H1 (cell line): ENCODE measurements around the gene SOCS3. TPM values are rescaled to one million over a fixed set of nuclear protein-coding genes. Genes with fewer than 3 reads are reported as not detected.

ENCODE experiments used
- CTCF ChIA-PET: fragments of 300-600 bp; sonication (Branson Sonifier 250); formaldehyde crosslinking; loops from one replicate; lab custom pipeline; 2021; ENCODE audit not compliant: partially characterized antibody; lab: Charles Lee
- POLR2A ChIA-PET: fragments of 300-600 bp; sonication (Branson Sonifier 250); formaldehyde crosslinking; loops from one replicate; lab custom pipeline; 2021; ENCODE audit warnings: inconsistent platforms; ENCODE audit not compliant: partially characterized antibody; lab: Charles Lee
- DNase-seq, 2 experiments: peaks; one replicate each; pipeline versions ENCODE4 v3.0.0 to v3.0.0-alpha.2; 2010 to 2022; ENCODE audit warnings: low spot score in 2 of 2, low read depth in 1 of 2, mixed read lengths in 1 of 2
- FAIRE-seq: peaks from 2 replicates; lab custom pipeline; 2011; peaks lifted over from hg19 to GRCh38; lab: Jason Lieb, UNC
- H2AFZ ChIP-seq: 2 replicates; pipeline ENCODE4 v1.8.1; 2012; ENCODE audit warnings: low read length, inconsistent platforms
- H2AK5ac ChIP-seq: 2 replicates; pipeline ENCODE4 v1.6.1; 2013; ENCODE audit warnings: low read depth, low read length
- H2BK120ac ChIP-seq: replicated peaks from 2 replicates; pipeline ENCODE3; 2013; ENCODE audit warnings: low read depth, low read length, inconsistent platforms
- H2BK12ac ChIP-seq: 2 replicates; pipeline ENCODE4 v1.6.1; 2013; ENCODE audit warnings: low read depth, low read length
- H2BK15ac ChIP-seq: 2 replicates; pipeline ENCODE4 v1.6.1; 2013; ENCODE audit warnings: low read length
- H2BK20ac ChIP-seq: 2 replicates; pipeline ENCODE4 v1.6.1; 2013; ENCODE audit warnings: low read length
- H2BK5ac ChIP-seq: 2 replicates; pipeline ENCODE4 v1.6.1; 2013; ENCODE audit warnings: low read depth, low read length
- H3K14ac ChIP-seq: 2 replicates; pipeline ENCODE4 v1.6.1; 2013; ENCODE audit warnings: inconsistent platforms; ENCODE audit not compliant: insufficient read length
- H3K18ac ChIP-seq: 2 replicates; pipeline ENCODE4 v1.6.1; 2013; ENCODE audit warnings: low read length; ENCODE audit errors: extremely low read depth
- H3K23ac ChIP-seq: 2 replicates; pipeline ENCODE4 v1.6.1; 2013; ENCODE audit warnings: inconsistent platforms; ENCODE audit not compliant: insufficient read length
- H3K23me2 ChIP-seq: 2 replicates; pipeline ENCODE4 v1.6.1; 2013; ENCODE audit warnings: low read depth, low read length
- H3K27ac ChIP-seq: 2 replicates; pipeline ENCODE4 v1.6.1; 2011; ENCODE audit warnings: low read depth, low read length, inconsistent platforms
- H3K27me3 ChIP-seq, 4 experiments: replicated peaks in 1 of 4; 1 replicate in 1 of 4; 2 replicates in 3 of 4; pipeline versions ENCODE4 v1.6.1 to v1.8.1; 2011 to 2013; ENCODE audit warnings: low read length in 3 of 4, mild to moderate bottlenecking in 3 of 4, inconsistent platforms in 2 of 4, mixed read lengths in 2 of 4, moderate library complexity in 1 of 4; ENCODE audit not compliant: control insufficient read depth in 3 of 4, insufficient read depth in 3 of 4; ENCODE audit errors: extremely low read depth in 1 of 4
- H3K36me3 ChIP-seq, 4 experiments: 2 replicates each; pipeline versions ENCODE4 v1.6.1 to v1.8.1; 2011 to 2013; ENCODE audit warnings: mild to moderate bottlenecking in 4 of 4, low read length in 3 of 4, moderate library complexity in 2 of 4, control low read depth in 1 of 4, inconsistent platforms in 1 of 4; ENCODE audit not compliant: insufficient read depth in 4 of 4, control insufficient read depth in 2 of 4
- H3K4ac ChIP-seq: replicated peaks from 2 replicates; pipeline ENCODE3; 2013; ENCODE audit warnings: low read length, low read depth, mixed read lengths, inconsistent platforms; ENCODE audit not compliant: insufficient read length
- H3K4me1 ChIP-seq, 4 experiments: replicated peaks in 1 of 4; 1 replicate in 1 of 4; 2 replicates in 3 of 4; pipeline versions ENCODE4 v1.6.1 to v1.8.1; 2011 to 2013; ENCODE audit warnings: low read length in 3 of 4, inconsistent platforms in 2 of 4, mixed read lengths in 1 of 4; ENCODE audit not compliant: insufficient read depth in 4 of 4, control insufficient read depth in 3 of 4
- H3K4me2 ChIP-seq, 2 experiments: 2 replicates each; pipeline versions ENCODE4 v1.6.1 to v1.8.1; 2011 to 2013; ENCODE audit warnings: low read depth in 2 of 2, low read length in 2 of 2, control low read depth in 1 of 2, inconsistent platforms in 1 of 2, mild to moderate bottlenecking in 1 of 2; ENCODE audit not compliant: insufficient read depth in 1 of 2
- H3K4me3 ChIP-seq, 4 experiments: fragments of 200-600, 300-600 bp in 1 of 4; sonication (generic), shearing (Covaris generic), sonication (Bioruptor Twin) in 1 of 4; 2 replicates each; pipeline versions ENCODE4 v1.5.1 to v1.8.1; 2011 to 2016; ENCODE audit warnings: low read length in 4 of 4, low read depth in 3 of 4, control low read depth in 2 of 4, inconsistent platforms in 2 of 4, mild to moderate bottlenecking in 2 of 4, mixed read lengths in 1 of 4, moderate library complexity in 1 of 4; ENCODE audit not compliant: insufficient read depth in 2 of 4; ENCODE audit errors: extremely low read depth in 1 of 4
- H3K56ac ChIP-seq: replicated peaks from 2 replicates; pipeline ENCODE3; 2013; ENCODE audit warnings: low read depth, mild to moderate bottlenecking, mixed read lengths, low read length, inconsistent platforms; ENCODE audit not compliant: insufficient read length
- H3K79me1 ChIP-seq: 2 replicates; pipeline ENCODE4 v1.6.1; 2013; ENCODE audit warnings: low read depth, low read length, control low read depth
- H3K79me2 ChIP-seq, 2 experiments: 2 replicates each; pipeline versions ENCODE4 v1.6.1 to v1.8.1; 2012 to 2013; ENCODE audit warnings: low read length in 2 of 2, mild to moderate bottlenecking in 2 of 2, inconsistent platforms in 1 of 2; ENCODE audit not compliant: insufficient read depth in 2 of 2, control insufficient read depth in 1 of 2
- H3K9ac ChIP-seq, 4 experiments: replicated peaks in 1 of 4; 1 replicate in 1 of 4; 2 replicates in 3 of 4; pipeline versions ENCODE4 v1.6.1 to v1.8.1; 2011 to 2013; ENCODE audit warnings: low read depth in 3 of 4, low read length in 3 of 4, control low read depth in 2 of 4, mild to moderate bottlenecking in 2 of 4, moderate library complexity in 2 of 4, inconsistent platforms in 1 of 4; ENCODE audit errors: extremely low read depth in 1 of 4
- H3K9me3 ChIP-seq, 2 experiments: 2 replicates each; pipeline versions ENCODE4 v1.6.1 to v1.8.1; 2012 to 2013; ENCODE audit warnings: mild to moderate bottlenecking in 2 of 2, moderate library complexity in 2 of 2, control low read depth in 1 of 2, inconsistent platforms in 1 of 2, low read depth in 1 of 2, low read length in 1 of 2, mixed read lengths in 1 of 2; ENCODE audit not compliant: insufficient read depth in 2 of 2
- H4K20me1 ChIP-seq, 2 experiments: replicated peaks in 1 of 2; 2 replicates each; pipeline versions ENCODE3 to v1.8.1; 2011 to 2013; ENCODE audit warnings: inconsistent platforms in 2 of 2, low read length in 2 of 2, mild to moderate bottlenecking in 1 of 2; ENCODE audit not compliant: insufficient read depth in 2 of 2, control insufficient read depth in 1 of 2
- H4K5ac ChIP-seq: 2 replicates; pipeline ENCODE4 v1.6.1; 2013; ENCODE audit warnings: low read length, low read depth, mixed read lengths, inconsistent platforms; ENCODE audit not compliant: insufficient read length
- H4K8ac ChIP-seq: 2 replicates; pipeline ENCODE4 v1.8.0; 2013; ENCODE audit warnings: mild to moderate bottlenecking, moderate library complexity, low read length, inconsistent platforms; ENCODE audit not compliant: insufficient read depth; ENCODE audit errors: extremely low read depth
- H4K91ac ChIP-seq: replicated peaks from 2 replicates; pipeline ENCODE3; 2013; ENCODE audit warnings: low read length, mixed read lengths, inconsistent platforms; ENCODE audit not compliant: insufficient read length
- WGBS, 2 experiments: shearing (Covaris generic) in 1 of 2; methylation state at CpG; one replicate each; pipeline versions ENCODE4 v1.1.6 to v1.1.7; 2013 to 2015; ENCODE audit warnings: low lambda C conversion rate in 2 of 2, mixed read lengths in 2 of 2, inconsistent platforms in 1 of 2, low coverage in 1 of 2, missing lambda C conversion rate in 1 of 2; ENCODE audit not compliant: insufficient replicate concordance in 2 of 2, insufficient coverage in 1 of 2, insufficient read length in 1 of 2; ENCODE audit errors: extremely low coverage in 1 of 2, missing lambda C conversion rate in 1 of 2; 5-methylcytosine and 5-hydroxymethylcytosine counted together
- polyA plus RNA-seq, 7 experiments: library from polyadenylated mRNA; depleted of rRNA in 3 of 7; stranded (reverse) in 5 of 7; unstranded in 2 of 7; fragments of >200 nt in 5 of 7; fragments of 200-250 nt in 2 of 7; gene quantifications; 1 replicate in 5 of 7; 2 replicates in 1 of 7; 4 replicates in 1 of 7; pipeline versions ENCODE4 v1.2.1 to v1.2.3, GENCODE V29; 2011 to 2013; ENCODE audit warnings: missing spikeins in 2 of 7, mixed read lengths in 2 of 7
- total RNA-seq: library from RNA; stranded (reverse); fragmentation: NEBNext Ultra II Directional; extraction: Animal tissue kit (Norgen Biotek cat#: 25700); gene quantifications from 2 replicates; pipeline ENCODE4 v1.2.1, GENCODE V29; 2021

SOCS3 gene
- total and polyA plus RNA-seq, 2 of the 8 experiments (the other 6 are each of a cell fraction or from before 2014, with no cell fraction given), result 10.1 to 47.9 TPM

GRCh38 chr17:78396441-78397337 is 36.8 kb upstream of the SOCS3 start:
- Histone ChIP-seq H3K27me3 (no peaks in the 10 kb centered on the region), H3K79me2 (peaks cover 7 to 66% of the 10 kb centered on the region in 2 experiments), H2BK12ac (no peak overlapping the region), H2AK5ac (no peak overlapping the region), H2AFZ (no peak overlapping the region), H3K23ac (no peak overlapping the region), H4K91ac (no peak overlapping the region), H2BK120ac (no peak overlapping the region), H3K4ac (no peak overlapping the region), H3K18ac (no peak overlapping the region), H4K5ac (no peak overlapping the region), H3K56ac (no peak overlapping the region), H4K20me1 (peaks cover 12 to 25% of the 10 kb centered on the region in 2 experiments), H3K79me1 (peaks cover 11% of the 10 kb centered on the region; the same call in 1 of the 2 replicates), H3K9ac (no peak overlapping the region), H3K4me3 (no peak overlapping the region), H3K14ac (no peak overlapping the region), H3K4me1 (no peaks in the 10 kb centered on the region; a peak in 1 of 7 replicates), H2BK20ac (no peak overlapping the region), H3K27ac (peak overlapping the region; percentile 59; the same call in 1 of the 2 replicates), H2BK5ac (no peak overlapping the region), H3K4me2 (no peak overlapping the region), H4K8ac (peak overlapping the region; percentile 58; the same call in 1 of the 2 replicates), H3K23me2 (no peaks in the 10 kb centered on the region), H3K9me3 (no peaks in the 10 kb centered on the region), H3K36me3 (peaks cover 24 to 59% (median 48%) of the 10 kb centered on the region in 4 experiments), H2BK15ac (no peak overlapping the region)
- 94% methylated on average over 14 of the region's 14 CpGs; no CpG with 5 or more reads in 1 of the 2 experiments for WGBS, 2 experiments
- FAIRE-seq (no peak), DNase-seq (no peak)
- ChIA-PET POLR2A (interaction anchor here (1.0 to 1.7 kb wide), 7 partner anchors 9 to 25 kb away, joined by 4 to 6 read pairs (median 4); partner anchors contain the start of gene PGS1), CTCF (interaction anchor here (0.6 to 3.9 kb wide), 11 partner anchors 8 to 263 kb away, joined by 3 to 18 read pairs (median 4); no protein-coding TSS in a partner anchor)
